ENCODE data around the gene PEAR1. TPM values are rescaled to one million over a fixed set of nuclear protein-coding genes. Genes with fewer than 3 reads are reported as not detected.

The PEAR1 gene
- total RNA-seq, 1 donor from 2014 or later: 15.8 TPM

DNA sequence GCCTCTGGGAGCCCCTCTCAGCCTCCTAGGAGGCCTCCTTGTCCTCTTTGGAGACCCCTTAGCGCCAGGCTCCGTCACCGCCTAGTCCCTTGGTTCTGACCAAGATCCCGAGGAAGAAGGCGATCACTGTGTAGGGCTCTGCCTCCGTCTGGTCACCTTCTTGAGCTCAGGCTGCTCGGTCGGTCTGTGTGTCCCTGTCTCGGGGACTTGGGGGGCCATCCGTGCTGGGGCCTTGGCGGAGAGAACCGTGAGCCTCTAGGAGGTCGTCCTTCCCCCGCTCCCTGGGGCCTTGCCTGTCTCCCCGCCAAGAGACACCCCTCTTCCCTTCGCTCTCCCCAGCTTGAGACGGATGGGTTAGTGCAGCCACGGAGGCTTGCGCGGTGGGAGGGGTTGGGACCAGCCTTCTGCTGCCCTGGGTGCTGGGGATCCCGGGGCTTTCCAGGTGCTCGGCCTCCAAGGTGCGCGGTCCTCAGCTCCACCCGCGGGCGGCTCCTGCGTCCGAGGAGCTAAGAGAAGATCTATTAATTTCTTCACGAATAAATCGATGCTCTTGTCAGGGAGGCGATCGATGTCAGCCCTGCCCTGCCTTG is 33.9 kb upstream of the PEAR1 start:
- DNase-seq (ENCODE audit: low read depth, low spot score): no peak

DNA sequence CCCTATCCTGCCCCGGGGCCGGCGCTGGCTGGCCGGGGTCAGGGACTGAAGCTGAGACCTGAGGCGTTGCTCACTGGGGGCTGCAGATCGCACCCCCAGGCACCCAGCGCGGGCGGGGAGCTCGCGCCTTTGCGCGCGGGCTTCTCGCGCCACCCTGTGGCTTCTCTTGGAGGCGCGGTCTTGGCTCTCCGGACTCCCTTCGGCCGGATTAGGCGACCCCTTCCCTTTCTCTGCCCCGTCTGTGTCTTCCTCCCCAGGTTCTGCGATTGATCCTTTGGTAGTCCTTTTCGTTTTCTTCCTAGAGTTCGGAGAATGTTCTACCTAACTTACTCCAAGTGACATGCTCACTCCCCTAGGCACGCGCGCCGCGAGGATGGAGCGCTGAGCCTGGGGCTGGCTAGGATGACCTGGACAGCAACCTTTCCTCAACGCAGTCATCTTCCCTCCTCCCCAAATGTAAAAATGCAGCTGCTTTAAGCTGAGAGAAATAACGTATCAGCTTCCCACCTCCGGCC is 33.3 kb upstream of the PEAR1 start:
- no peak for DNase-seq (ENCODE audit: low read depth, low spot score)

DNA sequence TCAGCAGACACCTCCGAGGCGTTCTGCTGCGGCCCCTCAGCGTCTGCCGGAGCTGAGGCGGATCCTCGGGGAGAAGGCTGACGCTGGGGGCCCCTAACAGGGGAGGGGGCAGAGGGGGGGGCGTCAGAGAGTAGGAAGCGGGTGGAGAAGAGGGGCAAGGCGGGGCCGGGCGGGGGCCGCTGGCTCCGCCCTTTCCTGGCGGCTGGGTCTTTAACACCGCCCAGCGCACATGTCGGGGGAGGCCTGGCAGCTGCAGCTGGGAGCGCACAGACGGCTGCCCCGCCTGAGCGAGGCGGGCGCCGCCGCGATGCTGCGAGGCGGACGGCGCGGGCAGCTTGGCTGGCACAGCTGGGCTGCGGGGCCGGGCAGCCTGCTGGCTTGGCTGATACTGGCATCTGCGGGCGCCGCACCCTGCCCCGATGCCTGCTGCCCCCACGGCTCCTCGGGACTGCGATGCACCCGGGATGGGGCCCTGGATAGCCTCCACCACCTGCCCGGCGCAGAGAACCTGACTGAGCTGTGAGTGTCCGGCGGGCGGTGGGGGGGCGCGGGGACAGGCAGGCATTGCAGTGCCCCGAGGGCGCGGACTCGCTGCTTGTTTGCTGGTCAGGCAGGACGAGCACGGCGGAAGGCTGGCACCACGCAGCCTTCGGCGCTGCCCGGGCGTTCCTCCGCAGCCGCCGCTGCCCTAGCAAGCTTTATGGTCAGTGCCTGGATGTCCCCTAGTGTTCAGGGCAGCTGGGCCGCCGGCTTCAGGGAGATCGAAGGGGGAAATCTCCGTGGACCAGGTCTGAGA is 32.7 kb upstream of the PEAR1 start, which contains the start of gene NTRK1:
NTRK1 (plus strand) TSS at position 238 of the 796 bp plus-strand sequence; CDS start at position 308, 70 bp downstream.
- DNase-seq (ENCODE audit: low read depth, low spot score): no peak

DNA sequence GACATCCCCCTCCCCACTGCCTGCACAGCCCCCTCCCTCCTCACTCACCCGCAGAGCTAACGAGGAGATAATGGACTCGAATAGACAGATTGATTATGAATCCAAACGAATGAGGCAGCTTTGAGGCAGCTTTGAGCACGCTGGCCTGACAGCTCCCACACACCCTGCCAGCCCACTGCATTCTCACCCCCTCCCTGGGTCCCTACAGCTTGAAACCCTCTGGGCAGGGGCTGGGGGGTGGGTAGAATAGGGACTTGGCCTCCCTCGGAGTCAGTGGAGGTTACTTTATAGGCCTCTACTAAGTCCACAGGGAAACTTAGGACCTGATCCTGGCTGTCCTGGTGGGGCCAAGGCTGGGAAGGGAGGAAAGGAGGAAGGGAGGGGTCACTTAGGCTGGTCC is 30.9 kb upstream of the PEAR1 start:
- DNase-seq (ENCODE audit: low read depth, low spot score): no peak

DNA sequence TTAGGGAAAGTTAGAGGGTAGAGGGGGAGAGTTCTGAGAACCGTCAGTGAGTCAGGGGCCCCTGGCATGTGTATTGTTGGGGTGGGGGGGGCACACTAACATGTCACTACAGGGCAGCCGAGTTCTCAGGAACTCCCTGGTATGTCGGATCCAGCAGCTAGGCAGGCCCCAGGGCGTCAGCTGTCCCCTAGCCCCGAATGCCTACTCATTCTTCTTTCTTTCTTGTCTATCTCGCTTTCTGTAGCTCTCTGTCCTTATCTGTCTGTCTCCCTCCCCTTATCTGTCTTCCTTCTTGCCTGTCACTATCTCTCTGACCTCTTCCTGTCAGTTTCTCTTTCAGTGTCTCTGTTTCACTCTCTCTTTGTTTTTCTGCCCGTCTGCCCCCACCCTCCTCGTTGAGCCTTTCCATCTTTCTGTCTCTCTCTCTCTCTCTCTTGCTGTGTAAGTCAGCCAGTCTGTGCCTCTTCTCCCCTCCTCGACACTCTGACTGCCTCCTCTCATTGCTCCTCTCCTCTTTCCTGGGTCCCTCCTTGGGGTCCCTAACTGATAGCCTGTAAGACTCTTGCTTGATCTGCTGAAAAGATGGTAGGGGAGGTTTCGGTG is 30.4 kb upstream of the PEAR1 start:
- DNase-seq (ENCODE audit: low read depth, low spot score): no peak

DNA sequence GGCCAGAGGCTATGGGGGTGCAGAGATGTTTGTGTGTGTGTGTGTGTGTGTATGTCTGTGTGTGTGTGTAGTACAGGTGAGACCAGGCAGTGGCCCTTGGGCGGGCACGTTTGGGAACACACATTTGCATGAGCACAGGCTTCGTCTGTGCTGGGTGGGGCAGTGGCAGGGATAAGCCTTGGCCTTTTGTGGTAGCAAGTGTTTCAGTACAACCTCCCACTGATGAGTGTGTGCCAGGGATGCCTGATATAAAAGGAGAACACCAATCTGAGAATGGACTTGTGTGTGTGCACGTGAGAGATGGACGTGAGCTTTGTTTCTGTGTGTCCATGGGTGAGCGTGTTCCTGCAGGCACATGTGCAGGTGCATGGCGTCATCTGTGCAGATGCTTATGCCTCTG is 29.9 kb upstream of the PEAR1 start:
- DNase-seq (ENCODE audit: low read depth, low spot score): no peak

DNA sequence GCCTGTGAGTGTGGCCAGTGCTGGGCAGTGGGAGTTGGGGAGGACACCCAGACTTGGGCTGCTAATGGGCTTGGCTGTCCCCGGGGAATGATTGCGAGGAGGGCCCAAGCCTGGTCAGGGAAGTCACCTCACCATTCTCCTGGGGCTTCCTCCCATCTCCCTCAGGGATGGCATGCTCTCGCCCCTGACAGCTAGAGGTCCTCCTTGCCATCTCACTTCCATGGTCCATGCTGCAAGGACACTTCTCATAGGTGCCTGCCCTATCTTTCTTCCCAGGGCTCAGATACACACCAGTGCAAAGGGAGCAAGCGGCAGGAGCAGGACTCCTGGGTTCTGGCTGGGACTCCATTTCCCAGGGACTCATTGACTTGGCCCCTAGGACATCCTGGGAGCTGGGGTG is 28.7 kb upstream of the PEAR1 start:
- DNase-seq (ENCODE audit: low read depth, low spot score): no peak

DNA sequence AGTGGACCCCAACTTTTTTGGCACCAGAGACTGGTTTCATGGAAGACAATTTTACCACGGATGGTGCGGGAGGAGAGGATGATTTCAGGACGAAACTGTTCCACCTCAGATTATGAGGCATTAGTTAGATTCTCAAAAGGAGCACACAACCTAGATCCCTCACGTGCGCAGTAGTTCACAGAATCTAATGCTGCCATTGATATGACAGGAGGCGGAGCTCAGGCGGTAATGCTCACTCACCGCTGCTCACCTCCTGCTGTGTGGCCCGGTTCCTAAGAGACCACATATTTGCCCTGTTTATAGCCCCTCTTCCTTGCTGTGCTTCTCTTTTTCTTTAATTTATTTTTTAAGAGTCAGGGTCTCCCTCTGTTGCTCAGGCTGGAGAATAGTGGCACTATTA is 28.3 kb upstream of the PEAR1 start:
- no peak for DNase-seq (ENCODE audit: low read depth, low spot score)

DNA sequence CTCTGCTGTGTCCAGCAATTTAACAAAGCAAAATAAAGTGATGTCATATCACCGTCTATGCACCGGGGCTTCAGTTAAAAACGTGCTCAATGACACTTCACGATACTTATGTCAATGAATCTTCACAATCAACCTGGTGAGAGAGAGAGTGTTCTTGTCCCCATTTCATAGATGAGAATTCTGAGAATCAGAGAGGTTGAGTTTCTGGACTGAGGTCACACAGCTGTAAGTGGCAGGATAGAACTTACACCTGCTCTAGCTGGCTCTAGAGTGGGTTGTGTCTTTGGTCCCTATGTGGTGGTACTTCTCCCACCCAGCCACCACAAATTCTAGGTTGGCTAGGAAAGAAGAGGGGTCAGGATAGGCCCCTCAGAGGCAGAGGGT is 27.7 kb upstream of the PEAR1 start:
- no peak for DNase-seq (ENCODE audit: low read depth, low spot score)

DNA sequence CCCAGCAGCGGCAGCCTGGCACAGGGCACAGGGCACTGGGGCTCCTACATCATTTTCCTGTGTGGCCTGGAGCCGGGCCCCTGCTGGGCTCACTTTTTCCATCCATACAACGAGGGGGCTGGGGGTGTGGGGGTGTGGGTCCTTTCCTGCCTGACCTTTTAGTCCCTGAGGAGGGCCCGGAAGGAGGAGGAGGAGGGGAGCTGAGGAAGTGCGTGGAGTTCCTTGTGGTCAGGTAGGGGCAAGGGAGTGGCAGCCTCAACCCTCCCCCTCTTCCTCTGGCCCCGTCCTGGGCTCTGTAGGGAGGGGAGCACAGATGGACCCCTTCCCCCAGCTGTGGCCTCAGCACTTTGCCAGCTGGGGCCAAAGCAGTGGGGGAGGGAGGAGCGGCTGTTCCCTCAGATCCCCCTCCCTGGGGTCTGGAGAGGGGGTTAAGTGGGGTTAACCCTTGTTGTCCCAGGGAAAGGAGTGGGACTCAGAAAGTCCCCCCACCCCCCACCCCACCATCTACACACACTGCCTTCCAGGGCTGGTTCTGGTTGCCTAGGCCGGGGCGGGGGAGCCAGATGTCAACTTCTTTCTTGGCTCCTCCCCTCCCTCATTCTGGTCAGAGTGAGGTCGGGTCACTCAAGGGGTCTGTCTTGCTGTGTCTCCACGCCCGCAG is 27.1 kb upstream of the PEAR1 start:
- DNase-seq (ENCODE audit: low read depth, low spot score): no peak

DNA sequence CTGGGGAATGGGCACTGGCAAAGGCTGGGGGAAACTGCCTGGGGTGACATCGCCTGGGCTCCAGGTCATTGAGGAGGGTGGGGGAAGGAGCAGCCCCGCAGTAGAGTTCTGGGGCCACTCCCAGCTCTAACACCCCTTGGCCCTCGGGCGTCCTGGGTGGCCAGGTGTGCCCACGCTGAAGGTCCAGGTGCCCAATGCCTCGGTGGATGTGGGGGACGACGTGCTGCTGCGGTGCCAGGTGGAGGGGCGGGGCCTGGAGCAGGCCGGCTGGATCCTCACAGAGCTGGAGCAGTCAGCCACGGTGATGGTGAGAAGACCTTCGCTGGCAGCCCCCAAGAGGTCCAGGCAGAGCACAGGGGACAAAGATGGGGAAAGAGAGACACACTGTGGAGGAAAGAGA is 25.2 kb upstream of the PEAR1 start:
- DNase-seq (ENCODE audit: low read depth, low spot score): no peak

DNA sequence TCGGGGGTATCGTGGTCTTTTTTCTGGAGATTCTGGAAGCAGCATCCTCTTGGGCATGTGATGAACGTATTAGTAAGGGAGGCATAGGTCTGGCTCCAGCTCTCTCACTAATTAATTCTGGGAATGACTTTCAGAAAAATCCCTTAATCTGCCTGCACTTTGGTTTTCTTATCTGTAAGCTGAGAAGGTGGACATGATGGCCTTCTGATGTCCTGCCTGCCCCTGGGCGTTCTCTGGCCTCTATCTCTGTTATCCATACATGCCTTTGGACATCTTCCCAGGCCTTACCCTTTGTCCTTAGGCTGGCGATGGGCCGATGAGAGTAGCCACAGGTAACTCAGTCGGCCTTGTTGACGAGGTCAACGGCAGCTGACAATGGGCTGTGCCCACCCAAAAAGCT is 24.1 kb upstream of the PEAR1 start:
- DNase-seq (ENCODE audit: low read depth, low spot score): no peak

DNA sequence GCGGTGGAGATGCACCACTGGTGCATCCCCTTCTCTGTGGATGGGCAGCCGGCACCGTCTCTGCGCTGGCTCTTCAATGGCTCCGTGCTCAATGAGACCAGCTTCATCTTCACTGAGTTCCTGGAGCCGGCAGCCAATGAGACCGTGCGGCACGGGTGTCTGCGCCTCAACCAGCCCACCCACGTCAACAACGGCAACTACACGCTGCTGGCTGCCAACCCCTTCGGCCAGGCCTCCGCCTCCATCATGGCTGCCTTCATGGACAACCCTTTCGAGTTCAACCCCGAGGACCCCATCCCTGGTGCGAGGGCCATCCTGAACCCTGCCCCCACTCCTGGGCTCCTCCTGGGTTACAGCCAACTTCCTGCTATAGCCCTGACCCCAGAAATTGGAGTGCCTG is 19.9 kb upstream of the PEAR1 start:
- DNase-seq (ENCODE audit: low read depth, low spot score): no peak

DNA sequence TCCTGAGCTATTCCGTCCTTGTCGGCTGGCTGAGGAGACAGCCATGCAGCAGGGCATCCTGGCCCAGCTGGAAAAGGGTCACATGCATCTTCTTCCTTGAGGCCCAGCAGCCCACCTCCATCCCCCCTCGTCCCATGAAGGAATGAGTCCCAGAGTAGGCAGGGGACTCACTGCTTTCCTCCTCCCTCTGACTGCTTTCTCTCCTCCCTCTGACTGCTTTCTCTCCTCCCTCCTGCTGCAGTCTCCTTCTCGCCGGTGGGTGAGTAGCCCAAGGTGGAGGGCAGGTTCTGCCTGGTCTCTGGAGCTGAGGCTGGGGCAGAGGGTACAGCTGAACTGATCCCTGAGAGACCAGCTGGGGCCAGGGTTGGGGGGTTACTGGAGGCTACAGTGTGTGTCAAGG is 19.4 kb upstream of the PEAR1 start:
- DNase-seq (ENCODE audit: low read depth, low spot score): no peak

DNA sequence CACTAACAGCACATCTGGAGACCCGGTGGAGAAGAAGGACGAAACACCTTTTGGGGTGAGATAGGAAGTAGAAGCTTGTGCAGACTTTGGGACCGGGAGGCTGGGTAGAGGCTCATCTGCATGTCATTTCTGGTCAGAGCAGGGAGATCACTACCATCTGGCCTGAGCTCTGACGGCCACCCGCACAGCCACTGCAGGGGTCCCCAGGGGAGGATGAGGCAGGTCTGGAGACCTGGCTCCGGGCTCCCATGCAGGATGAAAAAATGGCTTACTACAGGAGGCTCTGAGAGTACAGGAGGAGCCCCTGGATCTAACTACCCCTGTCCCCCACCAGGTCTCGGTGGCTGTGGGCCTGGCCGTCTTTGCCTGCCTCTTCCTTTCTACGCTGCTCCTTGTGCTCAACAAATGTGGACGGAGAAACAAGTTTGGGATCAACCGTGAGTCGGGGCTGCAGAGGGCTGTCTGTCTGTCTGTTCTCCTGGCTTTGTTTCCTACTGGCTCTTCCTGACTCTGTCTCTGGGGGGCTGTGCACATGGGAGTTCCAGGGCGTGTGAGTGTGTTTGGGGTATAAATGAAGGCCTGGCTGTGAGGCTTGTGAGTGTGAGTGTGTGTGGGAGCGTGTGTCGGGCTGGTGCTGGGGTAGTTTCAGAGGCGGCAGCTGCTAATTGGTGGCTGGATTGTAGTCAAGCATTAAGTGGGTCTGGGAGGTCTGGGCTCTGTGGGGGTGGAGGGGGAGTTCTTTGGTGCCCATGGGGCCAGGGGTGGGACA is 18.8 kb upstream of the PEAR1 start:
- DNase-seq (ENCODE audit: low read depth, low spot score): no peak

DNA sequence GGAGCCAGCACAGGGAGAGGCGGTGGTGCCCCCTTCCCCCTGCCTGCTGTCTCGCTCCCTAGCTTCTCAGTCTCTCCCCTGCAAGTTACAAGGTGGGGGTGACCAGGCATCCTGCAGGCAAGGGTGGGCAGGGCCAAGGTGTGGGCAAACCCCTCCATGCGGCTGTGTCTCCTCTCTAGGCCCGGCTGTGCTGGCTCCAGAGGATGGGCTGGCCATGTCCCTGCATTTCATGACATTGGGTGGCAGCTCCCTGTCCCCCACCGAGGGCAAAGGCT is 18.2 kb upstream of the PEAR1 start:
- DNase-seq (ENCODE audit: low read depth, low spot score): no peak

DNA sequence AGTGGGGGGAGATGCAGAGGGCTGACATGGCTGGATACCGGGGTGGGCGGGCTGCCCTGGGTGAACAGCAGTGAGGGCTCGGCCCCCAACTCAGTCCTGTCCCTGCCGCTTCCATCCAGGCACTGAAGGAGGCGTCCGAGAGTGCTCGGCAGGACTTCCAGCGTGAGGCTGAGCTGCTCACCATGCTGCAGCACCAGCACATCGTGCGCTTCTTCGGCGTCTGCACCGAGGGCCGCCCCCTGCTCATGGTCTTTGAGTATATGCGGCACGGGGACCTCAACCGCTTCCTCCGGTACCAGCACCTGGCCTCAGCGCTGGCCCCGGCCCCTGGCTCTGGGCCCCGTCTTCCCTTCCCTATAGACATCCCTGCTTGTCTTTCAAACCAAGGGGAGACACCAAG is 17.2 kb upstream of the PEAR1 start:
- no peak for DNase-seq (ENCODE audit: low read depth, low spot score)

DNA sequence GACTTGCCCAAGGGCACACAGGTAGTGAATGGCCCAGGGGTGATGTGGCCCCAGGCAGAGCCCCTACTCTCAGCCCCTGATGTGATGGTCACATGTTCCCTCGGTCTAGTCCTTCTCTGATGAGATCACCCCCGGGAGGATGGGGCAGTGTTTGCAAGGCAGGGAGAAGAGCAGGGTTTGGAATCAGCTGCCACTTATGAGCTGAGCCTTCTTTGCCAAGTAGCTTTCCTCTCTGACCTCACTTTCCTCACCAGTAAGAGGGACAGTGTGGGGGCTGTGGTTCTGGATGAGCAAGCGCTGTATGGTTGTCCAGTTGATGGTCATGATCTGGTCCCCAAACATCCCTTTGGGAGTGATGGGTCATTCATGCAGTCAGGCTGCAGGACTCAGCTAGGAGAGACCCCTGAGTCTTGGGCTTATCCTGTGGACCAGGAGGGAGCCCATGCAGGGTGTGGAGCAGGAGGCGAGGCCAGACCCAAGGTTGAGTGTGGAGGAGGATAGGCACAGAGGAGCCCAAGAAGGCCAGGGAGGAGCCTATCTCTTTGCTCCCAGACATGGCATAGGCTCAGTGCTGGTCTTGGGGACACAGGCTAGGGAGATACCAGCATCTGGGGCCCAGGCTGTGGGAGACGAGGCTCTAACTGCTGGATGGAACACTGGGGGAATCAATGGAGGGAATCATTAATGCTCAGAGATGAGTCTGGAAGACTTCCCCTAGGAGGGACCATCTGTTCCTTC is 15.9 kb upstream of the PEAR1 start:
- DNase-seq (ENCODE audit: low read depth, low spot score): no peak

DNA sequence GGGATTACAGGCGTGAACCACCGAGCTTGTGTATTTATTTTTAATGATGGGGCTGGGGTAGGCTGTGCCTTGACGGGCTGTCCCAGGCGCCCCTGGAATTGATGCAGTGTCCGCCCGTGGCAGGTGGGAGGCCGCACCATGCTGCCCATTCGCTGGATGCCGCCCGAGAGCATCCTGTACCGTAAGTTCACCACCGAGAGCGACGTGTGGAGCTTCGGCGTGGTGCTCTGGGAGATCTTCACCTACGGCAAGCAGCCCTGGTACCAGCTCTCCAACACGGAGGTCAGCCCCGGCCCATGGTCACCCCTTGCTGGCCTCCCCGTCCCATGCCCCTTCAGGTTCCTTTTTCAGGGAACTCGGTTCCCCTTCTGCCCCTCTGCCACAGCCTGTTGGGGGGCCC is 13.6 kb upstream of the PEAR1 start:
- no peak for DNase-seq (ENCODE audit: low read depth, low spot score)

DNA sequence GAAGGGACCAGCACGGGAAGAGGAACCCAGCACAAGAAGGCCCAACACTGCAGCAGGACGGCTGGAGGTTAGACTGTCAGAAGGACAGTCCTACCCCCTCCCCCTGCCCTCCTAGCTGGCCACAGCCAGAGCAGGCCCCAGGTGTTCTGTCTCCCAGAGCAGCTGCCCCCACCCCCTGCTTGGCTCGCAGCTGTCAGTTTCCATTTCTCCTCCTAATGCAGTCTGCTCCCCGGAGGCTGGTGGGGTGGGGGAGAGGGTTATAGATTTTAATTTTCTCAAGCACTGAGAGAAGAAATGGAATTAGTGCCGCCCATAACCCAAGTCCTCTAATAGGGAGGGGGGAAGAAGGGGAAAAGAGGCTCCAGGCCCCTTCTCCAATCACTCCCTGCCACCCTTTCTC is 13.0 kb upstream of the PEAR1 start:
- no peak for DNase-seq (ENCODE audit: low read depth, low spot score)

DNA sequence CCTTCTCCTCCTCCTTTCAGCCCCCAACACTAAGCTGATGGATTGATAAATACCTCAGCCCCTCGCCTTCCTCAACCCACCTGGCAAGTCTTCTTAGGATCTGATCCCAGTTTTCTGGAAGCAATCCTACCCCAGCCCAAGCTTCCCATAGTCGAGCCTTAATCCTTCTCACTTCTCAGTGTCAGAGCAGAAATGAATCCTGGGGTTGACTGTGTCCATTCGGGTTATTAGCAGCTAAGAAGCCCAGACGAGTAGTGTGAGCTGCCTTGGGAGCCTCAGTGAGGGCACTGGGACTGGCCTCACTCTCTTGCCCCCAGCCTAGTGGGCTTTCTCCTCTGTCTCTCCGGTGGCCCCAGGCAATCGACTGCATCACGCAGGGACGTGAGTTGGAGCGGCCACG is 12.4 kb upstream of the PEAR1 start:
- no peak for DNase-seq (ENCODE audit: low read depth, low spot score)

Measured in pulmonary artery endothelial cell (primary cell).